Measurements from ENCODE around the gene TMEM269.

Gene TMEM269

GRCh38 chr1:42848823-42849537, 64.2 kb downstream of the TMEM269 start:
- DNase-seq (ENCODE audit: low read depth): no peak

GRCh38 chr1:42849944-42850343, 65.2 kb downstream of the TMEM269 start:
- no peak for DNase-seq (ENCODE audit: low read depth)

Data from activated T-cell treated with anti-CD3 and anti-CD28 coated beads for 48 hours (primary cell).